SK-N-SH treated with all-trans-retinoic acid at 6 μM for 48 hours (cell line): ENCODE results near the gene PPP2R3C.

Experiments used
- CSDC2 ChIP-seq: fragments of 250-450 bp; sonication (Bioruptor Pico); IDR thresholded peaks from 2 replicates; pipeline ENCODE4 v1.5.0; 2020; ENCODE audit warnings: mild to moderate bottlenecking, moderate library complexity
- RARB ChIP-seq: fragments of 250-450 bp; sonication (Bioruptor Pico); IDR thresholded peaks from 2 replicates; pipeline ENCODE4 v1.8.0; 2021; ENCODE audit warnings: mild to moderate bottlenecking, moderate library complexity

DNA sequence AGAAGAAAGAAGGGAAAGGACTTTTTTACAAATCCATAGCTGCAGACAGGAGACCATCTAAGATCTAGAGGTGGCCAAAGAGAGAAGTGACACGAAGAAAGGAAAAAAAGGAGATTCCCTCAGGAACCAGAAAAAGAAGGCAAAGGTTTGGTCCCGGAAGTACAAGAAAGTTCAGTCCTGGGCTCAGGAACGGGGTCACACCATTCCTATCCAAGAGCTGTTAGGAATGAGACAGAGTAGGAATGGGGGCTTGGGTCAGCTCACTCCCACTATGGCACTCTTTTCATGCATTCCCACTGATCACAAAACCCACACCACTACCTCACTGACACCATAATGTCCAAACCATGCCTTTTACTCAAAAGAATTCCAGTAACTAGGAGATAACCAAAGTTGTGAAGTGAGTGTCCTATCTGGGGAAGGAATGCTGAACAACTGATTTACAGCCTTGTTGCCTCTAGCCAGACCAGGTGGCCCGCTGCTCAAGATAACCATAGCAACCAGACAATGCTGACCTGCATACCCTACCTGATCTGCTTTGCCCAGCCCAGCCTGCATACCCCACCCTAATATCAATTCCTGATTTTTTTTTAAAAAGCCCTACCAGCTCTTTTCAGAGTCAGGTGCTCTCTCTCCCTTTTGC, 8.4 kb downstream of the PPP2R3C start:
- TF ChIP-seq CSDC2 (CRISPR knock-in tag) (no peak), RARB (CRISPR knock-in tag) (no peak)
